Retinal pigment epithelial cell (primary cell): ENCODE measurements around the gene IGF2R.

Experiments
- DNase-seq: peaks from one replicate; pipeline ENCODE4 v3.0.0-alpha.2; 2010; ENCODE audit warnings: low read depth
- H3K4me3 ChIP-seq: 2 replicates; pipeline ENCODE4 v1.5.1; 2011; ENCODE audit warnings: mild to moderate bottlenecking, low read length, control low read depth, moderate library complexity
- TF ChIP-seq, protein P1 (sequence below): conservative IDR thresholded peaks from 2 replicates; pipeline ENCODE4 v1.5.1; 2011; ENCODE audit warnings: low read depth, low read length, control low read depth, inconsistent platforms

IGF2R gene

DNA sequence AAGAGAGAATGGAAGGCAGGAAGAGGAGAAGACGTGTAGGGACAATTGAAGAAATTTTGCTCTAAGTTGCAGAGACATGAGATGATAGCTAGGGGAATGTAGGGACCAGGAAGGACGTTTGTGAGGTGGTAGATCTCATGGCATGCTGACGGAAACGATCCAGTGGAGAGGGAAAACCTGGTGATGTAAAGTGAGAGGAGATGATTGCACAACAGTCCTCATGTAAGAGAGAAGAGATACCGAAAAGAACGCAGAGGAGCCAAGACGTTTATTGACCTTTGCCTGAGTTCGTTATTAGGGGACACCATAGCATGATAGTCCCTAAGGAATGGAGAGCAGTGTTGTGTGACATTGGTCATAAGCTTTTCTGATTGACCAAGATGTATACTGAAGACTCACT, 55.3 kb downstream of the IGF2R start:
- TF ChIP-seq, protein P1, sequence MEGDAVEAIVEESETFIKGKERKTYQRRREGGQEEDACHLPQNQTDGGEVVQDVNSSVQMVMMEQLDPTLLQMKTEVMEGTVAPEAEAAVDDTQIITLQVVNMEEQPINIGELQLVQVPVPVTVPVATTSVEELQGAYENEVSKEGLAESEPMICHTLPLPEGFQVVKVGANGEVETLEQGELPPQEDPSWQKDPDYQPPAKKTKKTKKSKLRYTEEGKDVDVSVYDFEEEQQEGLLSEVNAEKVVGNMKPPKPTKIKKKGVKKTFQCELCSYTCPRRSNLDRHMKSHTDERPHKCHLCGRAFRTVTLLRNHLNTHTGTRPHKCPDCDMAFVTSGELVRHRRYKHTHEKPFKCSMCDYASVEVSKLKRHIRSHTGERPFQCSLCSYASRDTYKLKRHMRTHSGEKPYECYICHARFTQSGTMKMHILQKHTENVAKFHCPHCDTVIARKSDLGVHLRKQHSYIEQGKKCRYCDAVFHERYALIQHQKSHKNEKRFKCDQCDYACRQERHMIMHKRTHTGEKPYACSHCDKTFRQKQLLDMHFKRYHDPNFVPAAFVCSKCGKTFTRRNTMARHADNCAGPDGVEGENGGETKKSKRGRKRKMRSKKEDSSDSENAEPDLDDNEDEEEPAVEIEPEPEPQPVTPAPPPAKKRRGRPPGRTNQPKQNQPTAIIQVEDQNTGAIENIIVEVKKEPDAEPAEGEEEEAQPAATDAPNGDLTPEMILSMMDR, result no peak
- no peak overlapping the region for H3K4me3 ChIP-seq

DNA sequence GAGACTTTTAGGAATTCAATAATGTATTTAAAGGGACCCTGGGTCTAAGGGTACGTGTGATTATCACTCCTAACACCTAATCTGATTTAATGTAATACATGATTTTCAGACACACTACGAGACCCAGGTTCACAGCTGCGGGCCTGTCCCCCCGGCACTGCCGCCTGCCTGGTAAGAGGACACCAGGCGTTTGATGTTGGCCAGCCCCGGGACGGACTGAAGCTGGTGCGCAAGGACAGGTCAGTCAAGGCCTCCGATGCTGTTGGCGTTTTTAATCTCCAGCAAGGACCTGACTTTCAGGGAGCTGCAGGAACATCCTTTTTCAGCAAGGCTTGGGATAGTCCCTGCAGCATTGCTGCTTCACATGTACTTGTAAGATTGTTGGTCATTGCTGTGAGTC, 58.2 kb downstream of the IGF2R start:
- DNase-seq, result no peak
- TF ChIP-seq, protein P1, result no peak
- H3K4me3 ChIP-seq, result no peak overlapping the region

More for the DNA sequence above, 55.3 kb downstream of the IGF2R start:
- DNase-seq, result no peak

DNA sequence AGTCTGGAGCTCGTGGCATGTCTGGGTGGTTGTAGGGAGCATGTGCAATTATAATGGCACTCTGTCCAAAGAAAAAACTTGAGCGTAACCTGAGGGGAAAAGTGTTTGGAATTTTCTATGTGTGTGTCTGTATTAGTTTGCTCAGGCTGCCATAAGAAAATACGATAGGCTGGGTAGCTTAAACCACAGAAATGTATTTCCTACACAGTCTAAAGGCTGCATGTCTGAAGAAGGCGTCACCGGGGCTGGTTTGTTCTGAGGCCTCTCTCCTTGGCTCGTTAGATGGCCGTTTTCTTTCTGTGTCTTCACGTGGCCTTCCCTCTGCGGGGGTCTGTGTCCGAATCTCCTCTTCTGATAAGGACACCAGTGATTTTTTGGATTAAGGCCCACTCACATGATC, 59.0 kb downstream of the IGF2R start:
- no peak for DNase-seq
- TF ChIP-seq, protein P1, result no peak
- H3K4me3 ChIP-seq, result no peak overlapping the region

DNA sequence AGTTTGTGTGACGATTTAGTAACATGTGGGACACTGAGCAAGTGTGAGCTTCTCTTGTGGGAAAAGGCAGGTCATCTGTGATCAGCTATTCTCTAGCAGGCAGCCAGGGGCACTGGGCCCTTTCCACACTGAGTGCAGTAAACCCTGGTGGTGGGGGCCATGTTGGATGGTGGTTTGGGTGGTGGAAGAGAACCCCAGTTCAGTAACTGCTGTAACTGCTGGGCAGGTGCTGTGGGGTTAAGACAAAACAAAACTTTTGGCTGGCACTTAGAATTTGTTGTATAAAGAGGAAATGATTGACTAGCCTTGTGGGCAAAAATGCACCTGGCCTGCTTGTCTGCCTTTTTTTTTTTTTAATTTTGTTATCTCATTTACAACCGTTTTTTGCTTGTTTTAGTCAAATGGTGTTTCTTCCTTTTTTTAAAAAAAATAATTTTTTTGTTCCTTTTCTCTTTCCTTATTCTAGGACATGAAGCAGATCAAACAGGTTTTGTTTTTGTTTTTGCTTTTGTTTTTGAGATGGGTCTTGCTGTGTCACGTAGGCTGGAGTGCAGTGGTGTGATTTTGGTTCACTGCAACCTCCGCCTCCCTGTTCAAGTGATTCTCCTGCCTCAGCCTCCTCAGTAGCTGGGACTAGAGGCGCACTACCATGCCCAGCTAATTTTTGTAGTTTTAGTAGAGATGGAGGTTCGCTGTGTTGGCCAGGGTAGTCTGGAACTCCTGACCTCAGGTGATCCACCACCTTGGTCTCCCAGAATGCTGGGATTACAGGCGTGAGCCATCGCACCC, 59.8 kb downstream of the IGF2R start:
- DNase-seq, result no peak
- no peak overlapping the region for H3K4me3 ChIP-seq
- TF ChIP-seq, protein P1, result no peak

DNA sequence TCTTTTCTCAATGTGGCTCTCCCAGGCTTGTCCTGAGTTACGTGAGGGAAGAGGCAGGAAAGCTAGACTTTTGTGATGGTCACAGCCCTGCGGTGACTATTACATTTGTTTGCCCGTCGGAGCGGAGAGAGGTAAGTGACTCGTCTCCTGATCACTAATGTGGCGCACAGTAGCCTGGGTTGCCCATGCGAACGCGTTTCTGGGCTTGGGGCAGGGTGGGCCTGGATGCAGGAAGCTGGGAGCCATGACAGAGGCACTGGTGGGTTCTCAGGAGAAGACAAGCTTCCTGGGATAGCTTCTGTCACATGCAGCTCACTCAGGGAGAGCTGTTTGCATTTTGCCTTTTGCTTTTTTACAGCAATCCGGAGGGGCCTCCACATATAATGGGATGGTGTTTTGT, 60.6 kb downstream of the IGF2R start:
- TF ChIP-seq, protein P1, result no peak
- H3K4me3 ChIP-seq, result no peak overlapping the region
- no peak for DNase-seq

DNA sequence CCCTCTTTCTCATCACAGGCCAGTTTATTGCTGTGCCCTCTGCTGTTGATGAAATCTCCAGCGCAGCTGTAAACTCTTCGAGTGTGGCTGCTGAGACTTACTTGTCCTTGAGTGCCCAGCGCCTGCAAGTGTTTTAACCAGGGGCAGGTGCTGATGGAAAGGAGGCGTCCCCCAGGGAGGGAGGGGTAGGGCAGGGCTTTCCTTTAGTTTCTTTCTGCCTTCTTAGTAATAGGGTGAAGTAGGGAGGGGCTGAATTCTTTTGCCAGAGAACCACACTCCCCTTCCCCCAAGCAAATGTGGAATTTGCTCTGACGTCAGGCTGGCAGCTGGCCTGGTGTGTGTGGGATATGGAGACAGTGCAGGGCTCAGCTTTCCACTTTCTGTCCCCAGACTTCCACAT, 61.2 kb downstream of the IGF2R start:
- TF ChIP-seq, protein P1, result peak; percentile 16
- DNase-seq, result peak; percentile 94

DNA sequence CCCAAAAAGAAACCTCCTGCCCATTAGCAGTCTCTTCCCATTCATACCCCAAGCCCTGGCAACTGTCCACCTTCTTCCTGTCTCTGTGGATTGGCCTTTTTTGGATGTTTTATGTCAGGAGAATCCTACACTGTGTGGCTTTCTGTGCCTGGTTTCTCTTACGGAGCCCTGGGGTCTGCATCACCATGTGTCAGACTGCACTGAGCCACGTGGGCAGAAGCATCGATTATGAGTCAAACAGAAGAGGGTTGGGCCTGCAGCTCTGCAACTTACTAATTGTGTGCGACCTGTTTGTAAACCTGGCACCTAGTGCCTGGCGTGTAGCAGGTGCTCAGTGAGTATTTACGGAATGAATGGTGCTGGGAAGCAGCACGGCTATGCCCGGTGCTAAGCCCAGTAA, 62.6 kb downstream of the IGF2R start:
- DNase-seq, result no peak
- H3K4me3 ChIP-seq, result no peak overlapping the region
- TF ChIP-seq, protein P1, result no peak

More for the DNA sequence above, 61.2 kb downstream of the IGF2R start:
- no peak overlapping the region for H3K4me3 ChIP-seq
